GM23248 (cell line): ENCODE data around the gene UST. TPM values are rescaled to one million over a fixed set of nuclear protein-coding genes. Genes with fewer than 3 reads are reported as not detected.
A peak's percentile ranks its signal among the peaks of the same experiment; 100 is the strongest.

Experiments
- DNase-seq: peaks from one replicate; pipeline ENCODE4 v3.0.0-alpha.2; 2015
- H2AFZ ChIP-seq: fragments of 200-600 bp; sonication (generic); 2 replicates; pipeline ENCODE4 v1.6.1; 2016; ENCODE audit warnings: antibody characterized with exemption
- H3F3A ChIP-seq: fragments of 200-600 bp; sonication (generic); 2 replicates; pipeline ENCODE4 v1.6.1; 2016; ENCODE audit warnings: mild to moderate bottlenecking, antibody characterized with exemption, mixed run types; ENCODE audit not compliant: insufficient read depth
- H3K27ac ChIP-seq: fragments of 200-600 bp; sonication (generic); 2 replicates; pipeline ENCODE4 v1.5.1; 2016; ENCODE audit warnings: mild to moderate bottlenecking
- H3K27me3 ChIP-seq: fragments of 200-600 bp; sonication (generic); replicated peaks from 2 replicates; pipeline ENCODE4 v1.6.1; 2016; ENCODE audit warnings: mild to moderate bottlenecking; ENCODE audit not compliant: insufficient read depth
- H3K36me3 ChIP-seq: fragments of 200-600 bp; sonication (generic); 2 replicates; pipeline ENCODE4 v1.6.1; 2016; ENCODE audit warnings: low read depth, mild to moderate bottlenecking
- H3K4me1 ChIP-seq: fragments of 200-600 bp; sonication (generic); 2 replicates; pipeline ENCODE4 v1.6.1; 2016; ENCODE audit warnings: mild to moderate bottlenecking; ENCODE audit not compliant: insufficient read depth
- H3K4me2 ChIP-seq: fragments of 200-600 bp; sonication (generic); one replicate; pipeline ENCODE4 v1.6.1; 2016; ENCODE audit warnings: mild to moderate bottlenecking; ENCODE audit not compliant: unreplicated experiment
- H3K4me3 ChIP-seq: fragments of 200-600 bp; sonication (generic); 2 replicates; pipeline ENCODE4 v1.5.1; 2016; ENCODE audit warnings: mild to moderate bottlenecking
- H3K79me2 ChIP-seq: fragments of 200-600 bp; sonication (generic); 2 replicates; pipeline ENCODE4 v1.6.1; 2016; ENCODE audit warnings: mild to moderate bottlenecking; ENCODE audit not compliant: insufficient read depth
- H3K9ac ChIP-seq: fragments of 200-600 bp; sonication (generic); 2 replicates; pipeline ENCODE4 v1.6.1; 2016; ENCODE audit warnings: mild to moderate bottlenecking
- H3K9me2 ChIP-seq: fragments of 200-600 bp; sonication (generic); 2 replicates; pipeline ENCODE4 v1.6.1; 2016; ENCODE audit warnings: mixed run types, mild to moderate bottlenecking, moderate library complexity; ENCODE audit not compliant: insufficient read depth
- H3K9me3 ChIP-seq: fragments of 200-600 bp; sonication (generic); one replicate; pipeline ENCODE4 v1.6.1; 2017; ENCODE audit warnings: low read depth
- H4K20me1 ChIP-seq: fragments of 200-600 bp; sonication (generic); 2 replicates; pipeline ENCODE4 v1.6.0; 2016; ENCODE audit not compliant: insufficient read depth
- EZH2 ChIP-seq: fragments of 200-600 bp; sonication (generic); IDR thresholded peaks from 2 replicates; pipeline ENCODE4 v1.6.1; 2018; ENCODE audit warnings: antibody characterized with exemption, mild to moderate bottlenecking; ENCODE audit not compliant: insufficient read depth, poor library complexity, severe bottlenecking
- EZH2phosphoT487 ChIP-seq: fragments of 200-600 bp; sonication (generic); IDR thresholded peaks from 2 replicates; pipeline ENCODE4 v1.6.1; 2018; ENCODE audit warnings: antibody characterized with exemption, moderate library complexity, mild to moderate bottlenecking, low read depth; ENCODE audit not compliant: insufficient read depth
- WGBS, 2 experiments: methylation state at CpG; one replicate each; pipeline ENCODE4 v1.1.6; 2015 to 2017; ENCODE audit warnings: low lambda C conversion rate in 2 of 2, low coverage in 1 of 2; ENCODE audit errors: missing lambda C conversion rate in 2 of 2; 5-methylcytosine and 5-hydroxymethylcytosine counted together
- in situ Hi-C: fragments of 300-500 bp; cut with MboI; formaldehyde crosslinking; loops from 2 replicates; pipeline ENCODE4 v1.15.0; 2020
- polyA plus RNA-seq: library from polyadenylated mRNA; unstranded; fragments of >200 nt; fragmentation: Nextera tagmentation; extraction: Ambion mirVana; gene quantifications from 2 replicates; pipeline ENCODE4 v1.2.1, GENCODE V29; 2016
- total RNA-seq: library from RNA; depleted of rRNA; stranded (reverse); fragments of >200 nt; shearing (Covaris generic); gene quantifications from 2 replicates; pipeline ENCODE4 v1.2.3, GENCODE V29; 2014

UST gene
- total and polyA plus RNA-seq, 2 experiments from 2014 or later, result 10.1 to 23.3 TPM

DNA sequence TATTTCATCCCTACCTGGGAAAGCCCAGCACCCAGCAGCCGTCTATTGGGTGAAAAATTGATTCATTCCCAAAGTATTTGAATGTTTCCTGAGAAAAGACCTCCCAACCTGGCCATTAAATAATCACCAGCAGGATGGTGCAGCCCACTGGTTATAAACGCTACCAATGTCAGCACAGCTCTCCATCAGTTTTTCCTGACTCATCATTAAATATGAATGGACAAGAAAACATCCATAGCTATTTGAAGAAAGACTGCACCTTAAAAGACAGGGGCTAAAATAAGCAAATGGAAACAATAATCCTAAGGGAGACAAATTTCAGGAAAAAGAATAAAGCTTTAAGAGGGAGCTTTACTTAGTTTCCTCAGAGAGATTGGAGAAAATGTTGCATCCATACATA is 261.9 kb downstream of the UST start:
- Histone ChIP-seq H3K4me2 (no peak overlapping the region), H3K4me3 (no peak overlapping the region), H3K27me3 (no peaks in the 10 kb centered on the region), H3K36me3 (no peaks in the 10 kb centered on the region), H2AFZ (no peak overlapping the region), H3K9me3 (no peaks in the 10 kb centered on the region), H4K20me1 (no peaks in the 10 kb centered on the region), H3K4me1 (peaks cover 14% of the 10 kb centered on the region), H3K79me2 (no peaks in the 10 kb centered on the region), H3K9ac (no peak overlapping the region), H3F3A (peaks cover 20% of the 10 kb centered on the region), H3K27ac (no peak overlapping the region), H3K9me2 (no peaks in the 10 kb centered on the region)
- no peak for DNase-seq
- TF ChIP-seq EZH2phosphoT487, result no peak
- TF ChIP-seq EZH2, result no peak
- 96 to 97% methylated on average over 2 of the region's 2 CpGs for WGBS, 2 experiments
- in situ Hi-C loops, result no loop called here

DNA sequence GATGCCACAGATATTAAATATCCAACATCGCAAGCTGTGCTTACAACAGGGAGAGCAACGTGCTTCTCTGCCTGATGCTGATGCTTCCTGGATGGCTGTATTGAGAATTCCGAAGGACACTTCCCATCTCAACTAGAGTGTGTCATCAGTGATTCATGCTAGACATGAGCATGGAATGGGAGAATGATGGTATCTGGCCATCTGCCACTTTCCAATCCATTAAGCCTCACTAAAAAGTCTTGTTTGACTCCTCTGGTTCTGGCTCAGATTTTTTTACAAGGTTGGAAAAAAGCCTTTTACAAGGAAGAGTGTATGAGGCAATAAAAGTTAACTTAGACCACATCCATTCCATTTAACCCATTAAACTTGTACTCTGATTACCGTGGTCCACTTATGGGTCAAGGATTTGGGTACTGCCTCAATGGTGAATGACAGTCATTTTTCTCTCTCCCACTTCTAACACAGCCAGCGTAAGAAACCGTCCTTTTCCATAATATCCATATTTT is 265.3 kb downstream of the UST start:
- peak overlapping the region; percentile 38 for H3K4me2 ChIP-seq
- H3K9me2 ChIP-seq, result no peaks in the 10 kb centered on the region
- H3F3A ChIP-seq, result peaks cover 45% of the 10 kb centered on the region
- H3K27me3 ChIP-seq, result no peaks in the 10 kb centered on the region
- peaks cover 35% of the 10 kb centered on the region for H3K4me1 ChIP-seq
- H3K9ac ChIP-seq, result peak overlapping the region; percentile 52
- 32 to 34% methylated on average over 6 of the region's 6 CpGs for WGBS, 2 experiments
- H3K4me3 ChIP-seq, result peak overlapping the region; percentile 35; the same call in 1 of the 2 replicates
- in situ Hi-C loops, result no loop called here
- H2AFZ ChIP-seq, result peak overlapping the region; percentile 53; the same call in 1 of the 2 replicates
- peak overlapping the region; percentile 74 for H3K27ac ChIP-seq
- peak; percentile 97 for DNase-seq
- no peaks in the 10 kb centered on the region for H3K9me3 ChIP-seq
- TF ChIP-seq EZH2phosphoT487 (no peak), EZH2 (no peak)
- H3K79me2 ChIP-seq, result no peaks in the 10 kb centered on the region
- H3K36me3 ChIP-seq, result no peaks in the 10 kb centered on the region
- H4K20me1 ChIP-seq, result no peaks in the 10 kb centered on the region

DNA sequence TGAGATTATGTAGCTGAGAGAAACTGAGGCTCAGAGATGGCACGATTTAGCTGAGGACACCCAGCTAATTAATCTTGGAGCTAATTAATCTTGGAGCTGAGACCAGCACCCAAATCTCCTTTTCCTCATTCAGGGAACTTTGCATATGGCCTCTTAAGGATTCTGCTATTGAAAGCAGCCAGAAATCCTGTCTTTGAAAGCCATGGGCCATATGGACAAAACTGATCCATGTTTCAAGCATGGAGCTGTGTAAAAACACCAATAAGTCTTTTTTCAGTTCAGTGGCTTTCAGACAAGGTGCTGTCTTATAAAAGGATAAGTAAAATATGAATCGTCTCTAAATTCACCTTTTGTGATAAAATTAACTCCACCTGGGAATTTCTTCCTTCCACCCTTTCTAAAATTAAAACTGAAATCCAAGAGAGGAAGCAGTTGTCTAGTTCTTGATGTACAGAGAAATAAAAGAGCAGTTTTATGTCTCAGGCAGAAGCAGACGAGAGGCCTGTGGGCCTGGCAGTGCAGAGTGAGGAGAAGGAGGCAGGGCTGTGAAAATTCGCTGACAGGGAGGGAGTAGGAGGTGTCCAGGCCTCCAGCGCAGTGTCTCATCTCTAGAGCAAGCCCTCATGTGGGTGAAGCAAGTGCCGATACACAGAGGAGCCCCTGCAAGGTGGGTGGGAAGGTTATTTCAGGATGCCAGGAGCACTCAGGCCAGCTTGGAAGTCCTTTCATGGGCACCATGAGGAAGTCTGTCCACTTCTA is 266.9 kb downstream of the UST start:
- in situ Hi-C loops, result no loop called here
- H3K4me3 ChIP-seq, result no peak overlapping the region
- TF ChIP-seq EZH2phosphoT487 (no peak), EZH2 (no peak)
- no peak for DNase-seq
- no peaks in the 10 kb centered on the region for H3K36me3 ChIP-seq
- H3K4me2 ChIP-seq, result peak overlapping the region; percentile 70
- WGBS, 2 experiments, result 83 to 88% methylated on average over 6 of the region's 6 CpGs
- peak overlapping the region; percentile 59; the same call in 1 of the 2 replicates for H3K9ac ChIP-seq
- H3K4me1 ChIP-seq, result peaks cover 35% of the 10 kb centered on the region
- H3K27ac ChIP-seq, result peak overlapping the region; percentile 85; the same call in 1 of the 2 replicates
- H3F3A ChIP-seq, result peaks cover 45% of the 10 kb centered on the region
- H2AFZ ChIP-seq, result no peak overlapping the region
- H3K9me3 ChIP-seq, result no peaks in the 10 kb centered on the region
- H3K79me2 ChIP-seq, result no peaks in the 10 kb centered on the region
- H4K20me1 ChIP-seq, result no peaks in the 10 kb centered on the region
- no peaks in the 10 kb centered on the region for H3K27me3 ChIP-seq
- no peaks in the 10 kb centered on the region for H3K9me2 ChIP-seq

DNA sequence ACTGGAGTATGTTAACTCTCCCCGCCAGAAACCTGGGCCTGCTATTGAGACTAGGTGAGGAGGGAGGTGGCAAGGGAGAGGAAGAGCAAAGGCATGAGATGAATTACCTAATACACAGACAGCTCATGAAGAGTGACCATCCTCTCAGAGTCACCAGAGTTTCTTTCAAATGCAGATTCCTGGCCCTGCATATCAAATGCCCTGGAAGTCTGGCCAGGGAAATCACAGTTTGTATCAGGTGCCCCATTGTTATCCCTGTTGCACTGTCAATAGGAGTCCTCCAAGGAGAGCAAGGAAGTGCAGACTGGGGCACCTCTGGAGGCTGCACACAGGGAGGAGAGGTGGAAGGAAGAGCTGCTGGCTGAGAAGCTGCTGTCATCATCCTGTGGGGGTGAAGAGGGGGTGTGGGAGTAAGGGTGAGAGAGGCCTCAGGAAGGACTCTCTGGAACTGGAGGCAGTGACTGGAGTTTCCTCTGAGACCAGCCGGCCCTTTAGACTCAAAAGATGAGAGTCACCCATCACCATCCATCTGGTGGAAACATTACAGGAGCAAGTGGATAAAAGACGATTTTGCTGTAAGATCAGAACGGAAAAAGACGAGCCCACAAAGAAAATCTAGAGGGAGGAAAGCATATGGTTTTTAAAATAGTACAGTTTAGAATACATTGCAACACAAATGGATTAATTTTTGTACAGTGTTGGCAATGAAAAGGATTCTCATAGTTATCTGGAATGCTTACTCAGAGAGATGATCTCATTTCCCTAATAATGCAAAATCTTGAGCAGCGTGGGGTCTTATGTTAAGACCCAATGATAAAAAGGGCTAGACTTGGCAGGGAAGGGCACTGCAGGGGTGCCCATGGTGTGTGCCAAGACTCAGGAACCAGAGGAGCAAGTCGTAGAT is 268.1 kb downstream of the UST start:
- H3K9me3 ChIP-seq, result no peaks in the 10 kb centered on the region
- H2AFZ ChIP-seq, result no peak overlapping the region
- H3K9me2 ChIP-seq, result no peaks in the 10 kb centered on the region
- H3F3A ChIP-seq, result peaks cover 45% of the 10 kb centered on the region
- H3K27ac ChIP-seq, result peak overlapping the region; percentile 85
- in situ Hi-C loops, result no loop called here
- H3K36me3 ChIP-seq, result no peaks in the 10 kb centered on the region
- peak overlapping the region; percentile 34; the same call in 1 of the 2 replicates for H3K4me3 ChIP-seq
- DNase-seq, result peak; percentile 81
- H3K4me2 ChIP-seq, result peak overlapping the region; percentile 70
- H3K79me2 ChIP-seq, result no peaks in the 10 kb centered on the region
- H4K20me1 ChIP-seq, result no peaks in the 10 kb centered on the region
- H3K9ac ChIP-seq, result peak overlapping the region; percentile 59
- H3K4me1 ChIP-seq, result peaks cover 35% of the 10 kb centered on the region
- TF ChIP-seq EZH2 (no peak), EZH2phosphoT487 (no peak)
- WGBS, 2 experiments, result 19 to 24% methylated on average over 7 of the region's 7 CpGs
- H3K27me3 ChIP-seq, result no peaks in the 10 kb centered on the region
